Stimulated activated CD8-positive, alpha-beta memory T cell treated with anti-CD3 and anti-CD28 coated beads, Interleukin-12 subunit alpha, Interleukin-12 subunit beta, amount 100 ng/mL, for 24 hours (primary cell): ENCODE data around the gene GLIS1.

Experiments used
- DNase-seq: peaks from one replicate; pipeline ENCODE4 v3.0.0-alpha.2; 2020; ENCODE audit errors: extremely low read depth

GLIS1 gene

GRCh38 chr1:53678938-53679825 is 59.8 kb downstream of the GLIS1 start:
- DNase-seq = no peak

GRCh38 chr1:53678507-53678906 is 60.5 kb downstream of the GLIS1 start:
- no peak for DNase-seq

GRCh38 chr1:53678046-53678445 is 60.9 kb downstream of the GLIS1 start:
- DNase-seq = no peak

- no peak for DNase-seq
These were observed 61.5 kb downstream of the GLIS1 start for GRCh38 chr1:53677486-53677885.

- DNase-seq = no peak
These were observed 66.2 kb downstream of the GLIS1 start for GRCh38 chr1:53672785-53673184.

- DNase-seq = no peak
These were observed 66.7 kb downstream of the GLIS1 start for GRCh38 chr1:53672243-53672642.

GRCh38 chr1:53669621-53670191 is 69.3 kb downstream of the GLIS1 start:
- DNase-seq = no peak

GRCh38 chr1:53666566-53666965 is 72.4 kb downstream of the GLIS1 start:
- DNase-seq = no peak

GRCh38 chr1:53665996-53666395 is 73.0 kb downstream of the GLIS1 start:
- no peak for DNase-seq

GRCh38 chr1:53663529-53664300 is 75.2 kb downstream of the GLIS1 start:
- DNase-seq = no peak

GRCh38 chr1:53662951-53663350 is 76.0 kb downstream of the GLIS1 start:
- no peak for DNase-seq

GRCh38 chr1:53662169-53662568 is 76.8 kb downstream of the GLIS1 start:
- DNase-seq = no peak

- DNase-seq = no peak
These were observed 77.5 kb downstream of the GLIS1 start for GRCh38 chr1:53661496-53661895.

- no peak for DNase-seq
These were observed 78.3 kb downstream of the GLIS1 start for GRCh38 chr1:53660666-53661065.

GRCh38 chr1:53659436-53659835 is 79.5 kb downstream of the GLIS1 start:
- DNase-seq = no peak

GRCh38 chr1:53658489-53659230 is 80.3 kb downstream of the GLIS1 start:
- no peak for DNase-seq

- no peak for DNase-seq
These were observed 81.0 kb downstream of the GLIS1 start for GRCh38 chr1:53657891-53658396.

GRCh38 chr1:53657531-53657805 is 81.5 kb downstream of the GLIS1 start:
- no peak for DNase-seq

- DNase-seq = no peak
These were observed 82.0 kb downstream of the GLIS1 start for GRCh38 chr1:53656747-53657530.

- DNase-seq = no peak
These were observed 82.8 kb downstream of the GLIS1 start for GRCh38 chr1:53655931-53656746.
